CD14-positive monocyte (primary cell): ENCODE data around the gene C8G. TPM values are rescaled to one million over a fixed set of nuclear protein-coding genes. Genes with fewer than 3 reads are reported as not detected.

Source experiments
- DNase-seq, 3 donors: peaks; one replicate each; pipeline ENCODE4 v3.0.0-alpha.2; 2011 to 2022
- H2AFZ ChIP-seq: 2 replicates; pipeline ENCODE4 v1.6.0; 2012; ENCODE audit warnings: mild to moderate bottlenecking, low read depth, low read length, inconsistent platforms; ENCODE audit not compliant: insufficient read depth, poor library complexity, severe bottlenecking
- H3K27ac ChIP-seq, 2 donors: 1 replicate in 1 of 2; 2 replicates in 1 of 2; pipeline ENCODE4 v1.5.1; 2012 to 2013; ENCODE audit warnings: low read length in 2 of 2, control low read depth in 1 of 2, inconsistent platforms in 1 of 2, low read depth in 1 of 2, mild to moderate bottlenecking in 1 of 2
- H3K27me3 ChIP-seq, 2 donors: one replicate each; pipeline versions ENCODE4 v1.6.0 to v1.6.1; 2011 to 2013; ENCODE audit warnings: low read length in 2 of 2; ENCODE audit not compliant: control insufficient read depth in 2 of 2, insufficient read depth in 2 of 2
- H3K36me3 ChIP-seq, 2 donors: replicated peaks in 1 of 2; 1 replicate in 1 of 2; 2 replicates in 1 of 2; pipeline versions ENCODE4 v1.5.1 to v1.6.1; 2012 to 2013; ENCODE audit warnings: low read length in 2 of 2, control low read depth in 1 of 2, inconsistent platforms in 1 of 2, mild to moderate bottlenecking in 1 of 2; ENCODE audit not compliant: insufficient read depth in 2 of 2, control insufficient read depth in 1 of 2
- H3K4me1 ChIP-seq, 2 donors: 1 replicate in 1 of 2; 2 replicates in 1 of 2; pipeline versions ENCODE4 v1.5.1 to v1.6.1; 2012 to 2013; ENCODE audit warnings: low read length in 2 of 2, control low read depth in 1 of 2, inconsistent platforms in 1 of 2, mild to moderate bottlenecking in 1 of 2, moderate library complexity in 1 of 2; ENCODE audit not compliant: insufficient read depth in 2 of 2, control insufficient read depth in 1 of 2
- H3K4me2 ChIP-seq: replicated peaks from 2 replicates; pipeline ENCODE3; 2012; ENCODE audit warnings: low read length, moderate library complexity, mild to moderate bottlenecking; ENCODE audit not compliant: poor library complexity, severe bottlenecking; ENCODE audit errors: extremely low read depth
- H3K4me3 ChIP-seq, 3 experiments: fragments of 200-600 bp in 1 of 3; sonication (generic) in 1 of 3; replicated peaks in 1 of 3; 1 replicate in 2 of 3; 2 replicates in 1 of 3; pipeline ENCODE4 v1.5.1; 2011 to 2013; ENCODE audit warnings: low read length in 3 of 3, mild to moderate bottlenecking in 3 of 3, control low read depth in 2 of 3, low read depth in 2 of 3, inconsistent platforms in 1 of 3, moderate library complexity in 1 of 3
- H3K79me2 ChIP-seq: 2 replicates; pipeline ENCODE4 v1.6.0; 2012; ENCODE audit warnings: mild to moderate bottlenecking, control low read depth, inconsistent platforms, low read length, moderate library complexity; ENCODE audit not compliant: insufficient read depth
- H3K9ac ChIP-seq: 2 replicates; pipeline ENCODE4 v1.6.0; 2017; ENCODE audit warnings: low read length, mild to moderate bottlenecking; ENCODE audit not compliant: insufficient read depth, poor library complexity, severe bottlenecking
- H3K9me3 ChIP-seq, 2 donors: replicated peaks in 1 of 2; 1 replicate in 1 of 2; 2 replicates in 1 of 2; pipeline versions ENCODE4 v1.5.1 to v1.6.1; 2012 to 2013; ENCODE audit warnings: low read length in 2 of 2, control low read depth in 1 of 2; ENCODE audit not compliant: control insufficient read depth in 1 of 2, insufficient read depth in 1 of 2
- H4K20me1 ChIP-seq: 2 replicates; pipeline ENCODE4 v1.6.0; 2012; ENCODE audit warnings: mild to moderate bottlenecking, low read length, control low read depth, moderate library complexity; ENCODE audit not compliant: insufficient read depth
- H3K27ac Mint-ChIP-seq, 7 donors: one replicate each; pipeline ENCODE4 v1.8.0; 2020; ENCODE audit warnings: mild to moderate bottlenecking in 7 of 7, mixed read lengths in 7 of 7, moderate library complexity in 6 of 7, inconsistent platforms in 2 of 7
- H3K27me3 Mint-ChIP-seq, 3 donors: one replicate each; pipeline ENCODE4 v1.8.0; 2021 to 2022; ENCODE audit warnings: low read depth in 3 of 3, mild to moderate bottlenecking in 3 of 3, mixed read lengths in 3 of 3, moderate library complexity in 3 of 3, inconsistent platforms in 1 of 3
- H3K36me3 Mint-ChIP-seq, 2 donors: one replicate each; pipeline ENCODE4 v1.8.0; 2020; ENCODE audit warnings: mixed read lengths in 2 of 2, inconsistent platforms in 1 of 2, mild to moderate bottlenecking in 1 of 2
- H3K4me1 Mint-ChIP-seq: one replicate; pipeline ENCODE4 v1.8.0; 2020; ENCODE audit warnings: mild to moderate bottlenecking, mixed read lengths
- H3K4me3 Mint-ChIP-seq, 2 donors: one replicate each; pipeline ENCODE4 v1.8.0; 2020; ENCODE audit warnings: mild to moderate bottlenecking in 2 of 2, mixed read lengths in 2 of 2, moderate library complexity in 1 of 2
- H3K9me3 Mint-ChIP-seq, 7 donors: one replicate each; pipeline ENCODE4 v1.8.0; 2020 to 2022; ENCODE audit warnings: mixed read lengths in 7 of 7, mild to moderate bottlenecking in 6 of 7, moderate library complexity in 6 of 7, inconsistent platforms in 2 of 7
- CTCF ChIP-seq: fragments of 200-600 bp; IDR thresholded peaks from one replicate; pipeline ENCODE4 v1.8.0; 2022; ENCODE audit warnings: antibody characterized with exemption, mild to moderate bottlenecking
- WGBS: methylation state at CpG from one replicate; pipeline ENCODE4 v1.1.5; 2013; ENCODE audit warnings: missing lambda C conversion rate; ENCODE audit not compliant: insufficient coverage; 5-methylcytosine and 5-hydroxymethylcytosine counted together
- intact Hi-C, 2 donors: fragments of 100-400 bp; cut with micrococcal nuclease; formaldehyde crosslinking; loops; one replicate each; pipeline versions ENCODE4 v1.15.0 to v1.15.1; 2023
- polyA plus RNA-seq, 3 donors: library from polyadenylated mRNA; depleted of rRNA in 1 of 3; unstranded in 2 of 3; stranded (reverse) in 1 of 3; fragments of 300-500 nt in 2 of 3; fragments of >200 nt in 1 of 3; fragmentation: Illumina TruSeq in 2 of 3; gene quantifications; 1 replicate in 2 of 3; 2 replicates in 1 of 3; pipeline ENCODE4 v1.2.3, GENCODE V29; 2012 to 2021

Gene C8G
- polyA plus RNA-seq, 3 donors = 0.55 to 0.72 TPM; not detected in 1

GRCh38 chr9:136975644-136976043 is 30.6 kb downstream of the C8G start:
- H3K4me1 ChIP-seq = peaks cover 22 to 35% of the 10 kb centered on the region in 2 donors

GRCh38 chr9:136977223-136977622 is 32.2 kb downstream of the C8G start, which contains the start of gene PTGDS:
Gene PTGDS (plus strand): TSS chr9:136977504. CDS start chr9:136977579, 75 bp downstream.
- no peak within 1 kb of the TSS for H3K9ac ChIP-seq

More at GRCh38 chr9:136975644-136976043, 30.6 kb downstream of the C8G start:
- H3K36me3 Mint-ChIP-seq = no peaks in the 10 kb centered on the region
- WGBS = 8% methylated on average over 14 of the region's 14 CpGs
- H3K4me3 Mint-ChIP-seq = peak overlapping the region; percentile 20 to 70
- Histone ChIP-seq H3K27me3 (peaks cover 0 to 20% of the 10 kb centered on the region in 2 donors), H3K4me2 (peak overlapping the region; percentile 37), H2AFZ (peak overlapping the region; percentile 44), H4K20me1 (no peaks in the 10 kb centered on the region), H3K27ac (no peak overlapping the region), H3K9ac (no peak overlapping the region), H3K79me2 (no peaks in the 10 kb centered on the region), H3K9me3 (no peaks in the 10 kb centered on the region), H3K36me3 (no peaks in the 10 kb centered on the region), H3K4me3 (no peak overlapping the region)
- TF ChIP-seq CTCF = peak; percentile 60
- peak in 2 of 3 donors; percentile 16 to 36 for DNase-seq
- intact Hi-C loops = no loop called here
- H3K27ac Mint-ChIP-seq = no peak overlapping the region
- peaks cover 12 to 46% (median 21%) of the 10 kb centered on the region in 3 donors for H3K27me3 Mint-ChIP-seq
- peaks cover 19% of the 10 kb centered on the region for H3K4me1 Mint-ChIP-seq
- H3K9me3 Mint-ChIP-seq = peaks cover 0 to 2% (median 0%) of the 10 kb centered on the region in 7 donors

More at GRCh38 chr9:136977223-136977622, 32.2 kb downstream of the C8G start, which contains the start of gene PTGDS:
- Mint-ChIP-seq H3K27me3 (peaks cover 17 to 53% (median 21%) of the 10 kb centered on the region in 3 donors), H3K36me3 (no peaks in the 10 kb centered on the region), H3K4me3 (peak within 1 kb of the TSS; percentile 9 to 70), H3K27ac (peak within 1 kb of the TSS in 1 of 7 donors; percentile 10), H3K4me1 (peaks cover 19% of the 10 kb centered on the region), H3K9me3 (peaks cover 0 to 2% (median 0%) of the 10 kb centered on the region in 7 donors)
- Histone ChIP-seq H4K20me1 (no peaks in the 10 kb centered on the region), H3K27ac (no peak within 1 kb of the TSS), H3K79me2 (no peaks in the 10 kb centered on the region), H3K4me1 (peaks cover 22 to 35% of the 10 kb centered on the region in 2 donors), H2AFZ (peak within 1 kb of the TSS; percentile 61), H3K9me3 (no peaks in the 10 kb centered on the region), H3K4me3 (peak within 1 kb of the TSS in 1 of 3 experiments; percentile 67), H3K27me3 (peaks cover 0 to 20% of the 10 kb centered on the region in 2 donors), H3K36me3 (no peaks in the 10 kb centered on the region), H3K4me2 (peak within 1 kb of the TSS; percentile 78)
- DNase-seq = no peak
- 36% methylated on average over 7 of the region's 10 CpGs for WGBS
- intact Hi-C loops = no loop called here
- no peak for TF ChIP-seq CTCF
